Measurements from ENCODE around the gene HMX1. TPM values are rescaled to one million over a fixed set of nuclear protein-coding genes. Genes with fewer than 3 reads are reported as not detected.

HMX1 gene
- total RNA-seq, 1 donor from 2014 or later = not detected

GRCh38 chr4:8913858-8914460 lies 42.3 kb upstream of the HMX1 start:
- no peak for DNase-seq (ENCODE audit: low spot score)
- no peaks in the 10 kb centered on the region for H3K36me3 Mint-ChIP-seq (ENCODE audit: low read depth)
- H3K4me3 Mint-ChIP-seq (ENCODE audit: low read depth) = no peak overlapping the region
- no peaks in the 10 kb centered on the region for H3K9me3 Mint-ChIP-seq
- intact Hi-C loops (cut with micrococcal nuclease) = loop anchor here (10.0 kb wide), 1 partner anchor 309 kb away; no protein-coding TSS in a partner anchor
- H3K27ac Mint-ChIP-seq = no peak overlapping the region
- no peaks in the 10 kb centered on the region for H3K27me3 Mint-ChIP-seq (ENCODE audit: low read depth)
- H3K4me1 Mint-ChIP-seq (ENCODE audit: low read depth) = no peaks in the 10 kb centered on the region

GRCh38 chr4:8913121-8913857 lies 41.6 kb upstream of the HMX1 start:
- no peaks in the 10 kb centered on the region for H3K4me1 Mint-ChIP-seq (ENCODE audit: low read depth)
- peak; percentile 0 for DNase-seq (ENCODE audit: low spot score)
- intact Hi-C loops (cut with micrococcal nuclease) = loop anchor here (10.0 kb wide), 1 partner anchor 308 kb away; no protein-coding TSS in a partner anchor
- H3K9me3 Mint-ChIP-seq = no peaks in the 10 kb centered on the region
- H3K36me3 Mint-ChIP-seq (ENCODE audit: low read depth) = no peaks in the 10 kb centered on the region
- H3K27ac Mint-ChIP-seq = no peak overlapping the region
- H3K4me3 Mint-ChIP-seq (ENCODE audit: low read depth) = no peak overlapping the region
- H3K27me3 Mint-ChIP-seq (ENCODE audit: low read depth) = no peaks in the 10 kb centered on the region

- Mint-ChIP-seq H3K36me3 (ENCODE audit: low read depth) (no peaks in the 10 kb centered on the region), H3K4me1 (ENCODE audit: low read depth) (no peaks in the 10 kb centered on the region), H3K27ac (no peak overlapping the region), H3K9me3 (no peaks in the 10 kb centered on the region), H3K27me3 (ENCODE audit: low read depth) (no peaks in the 10 kb centered on the region), H3K4me3 (ENCODE audit: low read depth) (no peak overlapping the region)
- no peak for DNase-seq (ENCODE audit: low spot score)
- intact Hi-C loops (cut with micrococcal nuclease) = loop anchor here (10.0 kb wide), 1 partner anchor 308 kb away; no protein-coding TSS in a partner anchor
Measured at GRCh38 chr4:8912506-8912905, 40.9 kb upstream of the HMX1 start.

- no peaks in the 10 kb centered on the region for H3K27me3 Mint-ChIP-seq (ENCODE audit: low read depth)
Measured at GRCh38 chr4:8912089-8912455, 40.4 kb upstream of the HMX1 start.

DNA sequence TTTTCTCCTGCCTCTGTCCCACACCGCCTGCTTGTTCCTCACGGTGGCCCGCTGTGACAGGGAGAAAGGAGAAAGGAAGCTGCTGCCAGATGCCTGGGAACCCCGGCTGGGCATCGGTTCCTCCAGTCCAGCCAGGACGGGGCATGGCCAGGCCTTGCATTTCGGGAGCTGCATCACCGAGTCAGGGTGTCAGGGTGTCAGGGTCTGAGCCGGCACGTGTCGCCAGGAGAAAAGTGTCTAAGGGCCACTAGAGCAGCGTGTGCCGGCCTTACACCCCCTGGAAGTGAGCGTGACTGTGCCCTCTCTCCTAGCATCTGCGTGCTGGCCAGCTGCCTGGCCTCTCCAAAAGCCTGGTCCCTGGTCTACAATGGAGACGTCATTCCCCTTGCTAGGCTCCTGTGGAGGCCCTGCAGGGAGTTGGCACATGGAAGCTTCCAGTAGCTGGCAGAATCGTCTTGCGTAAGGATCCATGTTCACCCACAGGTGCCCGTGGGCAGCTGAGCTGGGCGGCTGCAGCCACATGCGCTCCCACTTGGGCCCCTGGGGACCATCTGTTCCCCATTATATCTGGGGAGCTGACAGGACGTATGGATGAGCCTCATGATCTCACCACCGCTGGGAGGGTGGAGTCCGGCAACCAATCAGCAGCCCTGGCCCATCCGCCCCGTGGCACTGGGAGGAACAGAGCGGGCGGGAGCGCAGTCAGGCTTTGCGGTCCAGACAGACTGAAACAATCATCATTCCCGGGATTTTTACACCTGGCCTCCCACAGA lies 39.9 kb upstream of the HMX1 start:
- no peak for DNase-seq (ENCODE audit: low spot score)
- no peak overlapping the region for H3K4me3 Mint-ChIP-seq (ENCODE audit: low read depth)
- H3K27me3 Mint-ChIP-seq (ENCODE audit: low read depth) = no peaks in the 10 kb centered on the region
- no peaks in the 10 kb centered on the region for H3K9me3 Mint-ChIP-seq
- H3K36me3 Mint-ChIP-seq (ENCODE audit: low read depth) = no peaks in the 10 kb centered on the region
- no peaks in the 10 kb centered on the region for H3K4me1 Mint-ChIP-seq (ENCODE audit: low read depth)
- no peak overlapping the region for H3K27ac Mint-ChIP-seq
- intact Hi-C loops (cut with micrococcal nuclease) = loop anchor here (10.0 kb wide), 1 partner anchor 307 kb away; no protein-coding TSS in a partner anchor

More at GRCh38 chr4:8912089-8912455, 40.4 kb upstream of the HMX1 start:
- Mint-ChIP-seq H3K9me3 (no peaks in the 10 kb centered on the region), H3K4me1 (ENCODE audit: low read depth) (no peaks in the 10 kb centered on the region), H3K27ac (no peak overlapping the region), H3K36me3 (ENCODE audit: low read depth) (no peaks in the 10 kb centered on the region), H3K4me3 (ENCODE audit: low read depth) (no peak overlapping the region)
- intact Hi-C loops (cut with micrococcal nuclease) = loop anchor here (10.0 kb wide), 1 partner anchor 307 kb away; no protein-coding TSS in a partner anchor
- DNase-seq (ENCODE audit: low spot score) = no peak

GRCh38 chr4:8910822-8911315 lies 39.2 kb upstream of the HMX1 start:
- Mint-ChIP-seq H3K9me3 (no peaks in the 10 kb centered on the region), H3K36me3 (ENCODE audit: low read depth) (no peaks in the 10 kb centered on the region), H3K27ac (no peak overlapping the region), H3K27me3 (ENCODE audit: low read depth) (no peaks in the 10 kb centered on the region), H3K4me1 (ENCODE audit: low read depth) (no peaks in the 10 kb centered on the region), H3K4me3 (ENCODE audit: low read depth) (no peak overlapping the region)
- no peak for DNase-seq (ENCODE audit: low spot score)
- intact Hi-C loops (cut with micrococcal nuclease) = loop anchor here (10.0 kb wide), 1 partner anchor 306 kb away; no protein-coding TSS in a partner anchor

GRCh38 chr4:8910100-8910821 lies 38.6 kb upstream of the HMX1 start:
- no peaks in the 10 kb centered on the region for H3K9me3 Mint-ChIP-seq
- H3K4me3 Mint-ChIP-seq (ENCODE audit: low read depth) = no peak overlapping the region
- H3K27me3 Mint-ChIP-seq (ENCODE audit: low read depth) = no peaks in the 10 kb centered on the region
- DNase-seq (ENCODE audit: low spot score) = no peak
- intact Hi-C loops (cut with micrococcal nuclease) = loop anchor here (10.0 kb wide), 1 partner anchor 305 kb away; no protein-coding TSS in a partner anchor
- no peak overlapping the region for H3K27ac Mint-ChIP-seq
- H3K4me1 Mint-ChIP-seq (ENCODE audit: low read depth) = no peaks in the 10 kb centered on the region
- no peaks in the 10 kb centered on the region for H3K36me3 Mint-ChIP-seq (ENCODE audit: low read depth)

DNA sequence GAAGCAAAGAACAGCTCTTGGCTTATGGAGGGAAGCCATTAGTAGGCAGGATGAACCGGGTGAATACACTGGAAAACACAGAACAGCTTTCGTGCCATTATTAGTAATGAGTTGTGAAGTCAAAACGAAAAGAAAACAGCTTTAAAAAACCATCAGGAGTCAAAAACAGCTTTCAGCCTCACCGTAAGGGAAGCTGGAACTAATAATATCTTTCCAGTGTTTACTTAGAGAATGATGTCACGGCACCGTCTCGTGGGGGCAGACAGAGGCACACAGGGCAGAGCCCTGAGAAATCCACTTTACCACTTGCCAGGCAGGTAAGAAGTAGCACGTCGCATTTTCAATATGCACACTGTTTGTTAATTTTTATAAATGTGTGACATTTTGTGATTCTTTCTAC lies 37.9 kb upstream of the HMX1 start:
- H3K36me3 Mint-ChIP-seq (ENCODE audit: low read depth) = no peaks in the 10 kb centered on the region
- no peaks in the 10 kb centered on the region for H3K27me3 Mint-ChIP-seq (ENCODE audit: low read depth)
- no peaks in the 10 kb centered on the region for H3K4me1 Mint-ChIP-seq (ENCODE audit: low read depth)
- no peak overlapping the region for H3K27ac Mint-ChIP-seq
- no peaks in the 10 kb centered on the region for H3K9me3 Mint-ChIP-seq
- intact Hi-C loops (cut with micrococcal nuclease) = no loop called here
- DNase-seq (ENCODE audit: low spot score) = no peak
- H3K4me3 Mint-ChIP-seq (ENCODE audit: low read depth) = no peak overlapping the region

DNA sequence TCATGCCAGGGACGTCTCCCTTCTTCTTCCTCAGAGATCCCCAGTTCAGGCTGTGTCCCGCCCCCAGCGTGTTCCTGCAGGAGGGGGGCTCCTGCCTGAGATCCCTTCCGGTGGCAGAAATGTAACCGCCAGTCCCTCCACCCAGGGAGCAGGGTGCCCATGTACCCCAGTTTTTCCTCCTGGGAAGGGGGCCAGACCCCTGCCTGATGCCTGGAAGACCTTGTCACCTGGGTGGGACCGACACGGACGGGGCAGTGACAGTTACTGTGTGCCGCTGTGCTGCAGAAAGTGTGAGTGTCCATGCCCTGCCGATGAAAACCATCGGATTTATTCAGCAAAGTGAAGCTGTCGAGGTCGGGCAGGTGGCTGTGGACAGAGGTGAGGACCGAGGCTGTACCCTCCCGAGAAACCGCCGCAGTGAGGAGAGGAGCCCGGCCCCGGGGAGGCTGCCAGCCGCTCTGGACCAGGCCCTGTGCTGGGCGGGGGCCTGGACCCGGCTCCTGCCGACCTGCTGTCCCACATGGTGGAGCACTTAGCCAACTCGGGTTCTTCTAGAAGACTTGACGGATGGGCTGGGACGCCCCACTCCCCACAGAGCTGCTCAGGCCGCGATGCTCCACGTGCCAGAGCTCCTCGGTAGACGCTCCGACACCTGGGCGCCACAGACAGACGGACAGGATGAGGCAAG lies 36.7 kb upstream of the HMX1 start:
- H3K4me1 Mint-ChIP-seq (ENCODE audit: low read depth) = no peaks in the 10 kb centered on the region
- no peak overlapping the region for H3K27ac Mint-ChIP-seq
- H3K9me3 Mint-ChIP-seq = no peaks in the 10 kb centered on the region
- H3K4me3 Mint-ChIP-seq (ENCODE audit: low read depth) = no peak overlapping the region
- DNase-seq (ENCODE audit: low spot score) = no peak
- H3K27me3 Mint-ChIP-seq (ENCODE audit: low read depth) = no peaks in the 10 kb centered on the region
- H3K36me3 Mint-ChIP-seq (ENCODE audit: low read depth) = no peaks in the 10 kb centered on the region
- intact Hi-C loops (cut with micrococcal nuclease) = no loop called here

DNA sequence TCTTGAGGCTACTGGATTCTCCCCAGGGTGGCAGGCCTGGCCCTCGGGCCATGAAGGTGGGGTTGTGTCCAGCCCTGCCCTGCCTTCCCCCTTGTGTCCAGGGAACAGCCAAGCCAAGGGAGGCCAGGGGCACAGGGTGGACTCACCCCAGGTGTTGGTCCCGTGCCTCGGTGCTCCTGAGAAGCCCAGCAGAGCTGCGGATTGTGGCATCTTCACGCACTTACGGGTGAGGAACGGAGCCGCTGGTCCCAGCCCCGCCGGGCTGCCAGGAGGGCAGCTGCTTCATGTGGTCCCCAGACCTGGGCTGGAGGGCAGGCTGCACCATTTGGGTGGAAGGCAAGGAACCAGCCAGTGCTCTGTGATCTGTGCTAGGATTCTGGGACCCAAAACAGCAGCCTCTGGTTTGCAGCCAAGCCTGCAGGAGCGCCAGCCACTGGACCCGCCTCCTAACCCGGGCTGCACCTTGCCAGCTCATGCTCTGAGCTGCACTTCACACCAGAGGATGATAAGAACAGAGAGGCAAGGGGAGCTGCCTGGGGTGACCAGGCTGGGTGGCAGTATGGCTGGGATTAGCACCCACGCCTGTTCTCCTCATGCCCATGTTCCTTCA lies 36.1 kb upstream of the HMX1 start:
- H3K4me1 Mint-ChIP-seq (ENCODE audit: low read depth) = no peaks in the 10 kb centered on the region
- H3K9me3 Mint-ChIP-seq = no peaks in the 10 kb centered on the region
- intact Hi-C loops (cut with micrococcal nuclease) = no loop called here
- H3K27me3 Mint-ChIP-seq (ENCODE audit: low read depth) = no peaks in the 10 kb centered on the region
- H3K4me3 Mint-ChIP-seq (ENCODE audit: low read depth) = no peak overlapping the region
- H3K36me3 Mint-ChIP-seq (ENCODE audit: low read depth) = no peaks in the 10 kb centered on the region
- no peak for DNase-seq (ENCODE audit: low spot score)
- H3K27ac Mint-ChIP-seq = no peak overlapping the region

DNA sequence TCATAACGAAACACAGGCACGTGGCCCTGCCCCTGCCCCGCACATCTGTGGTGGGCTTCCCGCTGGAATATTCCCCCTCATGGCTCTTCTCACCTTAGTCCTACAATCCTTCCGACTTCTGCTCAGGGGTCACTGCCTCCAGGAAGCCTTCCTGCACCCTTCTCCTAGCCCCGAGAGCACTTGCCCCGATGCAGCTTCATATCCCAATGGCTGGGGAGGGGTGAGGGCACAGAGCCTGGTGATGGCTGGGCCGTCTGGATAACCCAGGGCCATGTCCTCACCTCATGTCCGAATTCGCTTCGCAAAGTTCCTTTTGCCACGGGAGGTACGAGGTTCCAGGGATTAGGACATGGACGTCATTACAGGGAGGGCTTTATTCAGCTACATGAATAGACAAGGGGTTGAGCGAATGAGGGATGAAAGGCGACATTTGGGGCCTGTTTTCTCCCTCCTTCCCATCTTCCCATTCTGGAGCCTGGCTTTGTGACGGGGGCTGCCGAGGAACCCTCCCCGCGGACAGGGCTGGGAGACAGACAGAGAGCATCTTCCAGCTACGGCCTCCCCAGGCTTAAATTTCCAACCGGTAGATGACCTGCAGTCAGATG lies 35.5 kb upstream of the HMX1 start:
- no peak for DNase-seq (ENCODE audit: low spot score)
- Mint-ChIP-seq H3K36me3 (ENCODE audit: low read depth) (no peaks in the 10 kb centered on the region), H3K9me3 (peaks cover 2% of the 10 kb centered on the region), H3K4me3 (ENCODE audit: low read depth) (no peak overlapping the region), H3K4me1 (ENCODE audit: low read depth) (no peaks in the 10 kb centered on the region), H3K27me3 (ENCODE audit: low read depth) (no peaks in the 10 kb centered on the region), H3K27ac (no peak overlapping the region)
- intact Hi-C loops (cut with micrococcal nuclease) = no loop called here
